ENCODE results near the gene SFMBT1. TPM values are rescaled to one million over a fixed set of nuclear protein-coding genes. Genes with fewer than 3 reads are reported as not detected.

Gene SFMBT1
- total and polyA plus RNA-seq, 2 of the 8 experiments (the other 6 are each of a cell fraction or from before 2014, with no cell fraction given) = 8.1 to 16.8 TPM

DNA sequence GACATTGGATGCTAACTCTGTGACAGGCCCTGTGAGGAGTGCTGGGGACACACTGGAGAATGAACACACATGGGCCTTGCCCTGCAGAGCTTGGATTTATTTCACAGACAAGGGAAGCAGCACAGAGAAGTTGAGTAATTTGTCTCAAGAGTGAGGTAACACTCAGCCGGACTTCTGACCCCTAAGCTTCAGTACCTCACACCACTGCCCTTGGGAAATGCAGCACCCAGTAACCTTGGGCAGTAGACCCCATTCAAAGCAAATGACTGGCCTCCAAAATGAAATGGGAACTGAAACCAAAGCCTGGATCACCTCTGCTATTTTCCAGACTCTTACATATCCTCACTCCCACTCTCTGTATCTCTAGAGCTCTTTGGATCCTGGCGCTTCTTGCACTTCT is 47.1 kb upstream of the SFMBT1 start:
- WGBS, 2 experiments (ENCODE audit: extremely low coverage in 1 of 2, insufficient coverage in 1 of 2, insufficient read length in 1 of 2, insufficient replicate concordance in 2 of 2, low coverage in 1 of 2, low lambda C conversion rate in 2 of 2, missing lambda C conversion rate in 1 of 2) = 94% methylated on average over 2 of the region's 2 CpGs; no CpG with 5 or more reads in 1 of the 2 experiments
- no peak overlapping the region for H2AFZ ChIP-seq (ENCODE audit: low read length)
- no peaks in the 10 kb centered on the region for H3K27me3 ChIP-seq (replicated peaks in 1 of 4; ENCODE audit: control insufficient read depth in 3 of 4, extremely low read depth in 1 of 4, insufficient read depth in 3 of 4, low read length in 3 of 4)
- H3K18ac ChIP-seq (ENCODE audit: extremely low read depth, low read length) = no peak overlapping the region
- FAIRE-seq (no peak), DNase-seq (ENCODE audit: low read depth in 1 of 2, low spot score in 2 of 2) (no peak)
- H2AK5ac ChIP-seq (ENCODE audit: low read depth, low read length) = no peak overlapping the region
- no peak overlapping the region for H2BK120ac ChIP-seq (replicated peaks; ENCODE audit: low read depth, low read length)
- H3K23ac ChIP-seq (ENCODE audit: insufficient read length) = no peak overlapping the region
- no peak overlapping the region for H4K8ac ChIP-seq (ENCODE audit: extremely low read depth, insufficient read depth, low read length)
- H3K4me3 ChIP-seq (ENCODE audit: extremely low read depth in 1 of 4, insufficient read depth in 2 of 4, low read depth in 3 of 4, low read length in 4 of 4) = no peak overlapping the region
- CTCF ChIA-PET (ENCODE audit: partially characterized antibody) = interaction anchor here (0.6 to 2.3 kb wide), 8 partner anchors 11 to 242 kb away, joined by 3 to 6 read pairs (median 4); no protein-coding TSS in a partner anchor
- H2BK5ac ChIP-seq (ENCODE audit: low read depth, low read length) = no peak overlapping the region
- no peak overlapping the region for H4K5ac ChIP-seq (ENCODE audit: insufficient read length, low read depth, low read length)
- no peak overlapping the region for H3K9ac ChIP-seq (replicated peaks in 1 of 4; ENCODE audit: extremely low read depth in 1 of 4, low read depth in 3 of 4, low read length in 3 of 4)
- H3K14ac ChIP-seq (ENCODE audit: insufficient read length) = no peak overlapping the region
- H3K4me2 ChIP-seq (ENCODE audit: insufficient read depth in 1 of 2, low read depth in 2 of 2, low read length in 2 of 2) = no peak overlapping the region
- POLR2A ChIA-PET (ENCODE audit: partially characterized antibody) = interaction anchor here (0.7 to 1.5 kb wide), 4 partner anchors 9 to 38 kb away, joined by 3 to 5 read pairs (median 4); no protein-coding TSS in a partner anchor
- H3K4ac ChIP-seq (replicated peaks; ENCODE audit: insufficient read length, low read depth, low read length) = no peak overlapping the region
- no peak overlapping the region for H3K27ac ChIP-seq (ENCODE audit: low read depth, low read length)
- H3K9me3 ChIP-seq (ENCODE audit: insufficient read depth in 2 of 2, low read depth in 1 of 2, low read length in 1 of 2) = no peaks in the 10 kb centered on the region
- H2BK20ac ChIP-seq (ENCODE audit: low read length) = no peak overlapping the region
- no peaks in the 10 kb centered on the region for H3K23me2 ChIP-seq (ENCODE audit: low read depth, low read length)
- no peak overlapping the region for H3K56ac ChIP-seq (replicated peaks; ENCODE audit: insufficient read length, low read depth, low read length)
- no peaks in the 10 kb centered on the region for H3K79me1 ChIP-seq (ENCODE audit: low read depth, low read length)
- no peak overlapping the region for H2BK15ac ChIP-seq (ENCODE audit: low read length)
- H2BK12ac ChIP-seq (ENCODE audit: low read depth, low read length) = no peak overlapping the region
- H3K36me3 ChIP-seq (ENCODE audit: control insufficient read depth in 2 of 4, insufficient read depth in 4 of 4, low read length in 3 of 4) = peaks cover 0 to 10% (median 3%) of the 10 kb centered on the region in 4 experiments; a peak in 3 of 8 replicates
- no peaks in the 10 kb centered on the region for H3K79me2 ChIP-seq (ENCODE audit: control insufficient read depth in 1 of 2, insufficient read depth in 2 of 2, low read length in 2 of 2)
- H4K91ac ChIP-seq (replicated peaks; ENCODE audit: insufficient read length, low read length) = no peak overlapping the region
- no peaks in the 10 kb centered on the region for H3K4me1 ChIP-seq (replicated peaks in 1 of 4; ENCODE audit: control insufficient read depth in 3 of 4, insufficient read depth in 4 of 4, low read length in 3 of 4)
- no peaks in the 10 kb centered on the region for H4K20me1 ChIP-seq (replicated peaks in 1 of 2; ENCODE audit: control insufficient read depth in 1 of 2, insufficient read depth in 2 of 2, low read length in 2 of 2)
- TF ChIP-seq CREB1 (IDR thresholded peaks at IDR 0.05) (no peak), HDAC2 (IDR thresholded peaks at IDR 0.05; ENCODE audit: borderline replicate concordance in 1 of 2, low read depth in 2 of 2, low read length in 2 of 2) (no peak), TAF1 (IDR thresholded peaks at IDR 0.05; ENCODE audit: low read depth, low read length) (no peak), CEBPB (IDR thresholded peaks at IDR 0.05; ENCODE audit: low read depth, low read length) (no peak), NANOG (IDR thresholded peaks at IDR 0.05; ENCODE audit: insufficient read depth, low read depth, low read length, poor library complexity, severe bottlenecking) (no peak), GABPA (IDR thresholded peaks at IDR 0.05; ENCODE audit: borderline replicate concordance, insufficient read depth, low read length) (no peak), CHD2 (IDR thresholded peaks at IDR 0.05; ENCODE audit: low read length) (no peak), ZNF274 (IDR thresholded peaks at IDR 0.05; ENCODE audit: borderline replicate concordance, extremely low read depth, low read length) (no peak), RAD21 (IDR thresholded peaks at IDR 0.05 in 1 of 2, conservative IDR thresholded peaks at IDR 0.05 in 1 of 2; ENCODE audit: low read depth in 2 of 2, low read length in 2 of 2) (no peak), USF2 (IDR thresholded peaks at IDR 0.05; ENCODE audit: low read length) (no peak), YY1 (IDR thresholded peaks at IDR 0.05; ENCODE audit: low read depth, low read length) (no peak)
- TF ChIP-seq, protein P1, sequence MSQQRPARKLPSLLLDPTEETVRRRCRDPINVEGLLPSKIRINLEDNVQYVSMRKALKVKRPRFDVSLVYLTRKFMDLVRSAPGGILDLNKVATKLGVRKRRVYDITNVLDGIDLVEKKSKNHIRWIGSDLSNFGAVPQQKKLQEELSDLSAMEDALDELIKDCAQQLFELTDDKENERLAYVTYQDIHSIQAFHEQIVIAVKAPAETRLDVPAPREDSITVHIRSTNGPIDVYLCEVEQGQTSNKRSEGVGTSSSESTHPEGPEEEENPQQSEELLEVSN (IDR thresholded peaks at IDR 0.05) = no peak
